Measurements from ENCODE around the gene DDN.

- TF ChIP-seq POLR2A (IDR thresholded peaks at IDR 0.05): no peak
- TF ChIP-seq CTCF (IDR thresholded peaks at IDR 0.05 in 4 of 5, conservative IDR thresholded peaks at IDR 0.05 in 1 of 5): no peak
Observed at GRCh38 chr12:49030119-49030518, 30.9 kb upstream of the DDN start.

Data from gastrocnemius medialis (tissue), 4 donors.